HG03175 (cell line): ENCODE data around the gene KCNJ16.
"Not testable (repeated sequence)": the region's sequence is repeated elsewhere in the genome, so short reads cannot be mapped to it uniquely, and the experiment has no call there.

ENCODE experiments used
- ATAC-seq: cut with Tn5 transposase; IDR thresholded peaks from one replicate; pipeline ENCODE4 v1.9.1; 2021; ENCODE audit warnings: mild to moderate bottlenecking, moderate library complexity; ENCODE audit not compliant: unreplicated experiment

Gene KCNJ16

DNA sequence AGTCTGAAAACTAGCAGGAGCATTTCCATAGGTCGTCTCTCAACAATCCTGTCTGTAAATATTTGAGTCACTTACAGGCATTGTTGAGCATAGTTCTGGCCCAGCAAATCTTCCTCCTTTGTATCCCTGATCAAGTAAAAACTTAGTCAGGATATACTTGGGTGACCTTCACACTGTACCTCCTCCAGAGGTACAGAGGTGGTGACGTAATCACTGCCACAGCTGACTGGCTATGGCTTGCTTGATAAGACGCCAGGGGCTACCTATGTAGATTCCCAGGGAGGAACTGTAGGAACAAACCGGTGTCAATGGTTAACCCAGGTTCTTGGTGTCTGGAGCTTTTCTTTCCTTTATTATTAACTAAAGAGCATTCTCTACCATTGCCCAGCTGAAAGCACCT lies at the start of gene KCNJ16:
Gene KCNJ16, plus strand, starts transcription at position 270 of the 400 bp plus-strand sequence. CDS start 56,863 bp downstream, outside the sequence.
- no peak for ATAC-seq

GRCh38 chr17:70028397-70028796 lies 46.6 kb upstream of the KCNJ16 start:
- ATAC-seq = no peak

- ATAC-seq = no peak
These were observed 45.9 kb upstream of the KCNJ16 start for GRCh38 chr17:70028978-70029767.

- no peak for ATAC-seq
These were observed 44.7 kb upstream of the KCNJ16 start for GRCh38 chr17:70030371-70030770.

GRCh38 chr17:70031341-70031740 lies 43.7 kb upstream of the KCNJ16 start:
- ATAC-seq = no peak

- ATAC-seq = no peak
These were observed 41.9 kb upstream of the KCNJ16 start for GRCh38 chr17:70033165-70033564.

DNA sequence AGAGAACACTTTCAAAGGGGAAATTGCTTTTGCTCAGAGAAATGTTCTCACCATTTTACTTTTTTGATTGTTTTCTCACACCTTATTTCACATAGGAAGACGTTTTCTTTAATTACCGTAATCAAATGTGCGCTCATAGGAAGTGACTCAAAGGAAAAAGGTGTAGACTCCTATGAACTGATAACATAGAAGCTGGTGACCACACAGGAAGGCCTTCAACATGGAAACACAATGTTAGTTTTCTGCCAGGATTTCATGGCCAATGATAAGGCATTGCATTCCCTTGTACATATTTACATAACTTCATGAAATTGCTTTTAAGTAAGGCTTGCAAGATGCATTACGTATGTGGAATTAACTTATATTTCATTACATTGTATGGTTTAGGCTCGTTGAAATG lies 40.9 kb upstream of the KCNJ16 start:
- ATAC-seq = no peak

- no peak for ATAC-seq
These were observed 37.5 kb upstream of the KCNJ16 start for GRCh38 chr17:70037498-70037897.

DNA sequence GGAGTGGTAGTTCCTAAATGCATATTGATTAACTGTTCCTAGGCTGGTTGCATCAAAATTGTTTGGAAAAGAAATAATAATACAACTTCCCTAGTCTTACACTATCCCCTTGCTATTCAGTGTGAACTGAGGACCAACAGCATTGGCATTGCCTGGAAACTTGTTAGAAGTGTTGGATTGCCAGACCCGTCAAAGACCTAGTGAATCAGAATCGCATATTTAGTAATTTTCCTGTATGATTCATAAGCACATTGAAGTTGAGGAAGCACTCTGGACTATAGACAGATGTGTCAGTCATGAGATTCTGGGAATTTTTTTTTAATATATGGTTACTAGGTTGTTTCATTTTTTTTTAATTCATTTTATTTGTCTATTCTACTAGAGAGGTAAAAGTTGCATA lies 34.7 kb upstream of the KCNJ16 start:
- ATAC-seq = no peak

DNA sequence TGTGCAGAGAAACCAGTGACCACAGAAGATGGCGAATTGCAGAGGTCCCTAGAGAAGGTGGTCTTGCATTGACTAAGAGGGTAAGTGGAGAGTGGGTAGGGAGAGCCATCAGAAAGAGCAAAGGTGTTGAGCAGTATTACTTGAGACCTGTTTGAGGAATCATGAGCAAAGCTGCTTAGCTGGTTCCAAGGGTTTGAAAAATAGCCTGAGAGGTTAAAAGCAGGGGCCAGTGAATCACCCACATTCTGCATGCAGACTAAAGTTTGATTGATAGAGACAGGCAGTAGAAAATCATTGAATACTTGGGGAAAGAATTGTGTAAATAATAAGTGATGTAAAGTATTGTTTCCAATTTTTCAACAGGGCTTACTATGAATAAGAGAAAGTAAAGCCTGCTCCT lies 34.0 kb upstream of the KCNJ16 start:
- no peak for ATAC-seq

GRCh38 chr17:70041540-70041939 lies 33.5 kb upstream of the KCNJ16 start:
- ATAC-seq = no peak

- ATAC-seq = not testable (repeated sequence)
These were observed 29.2 kb upstream of the KCNJ16 start for GRCh38 chr17:70045780-70046179.

DNA sequence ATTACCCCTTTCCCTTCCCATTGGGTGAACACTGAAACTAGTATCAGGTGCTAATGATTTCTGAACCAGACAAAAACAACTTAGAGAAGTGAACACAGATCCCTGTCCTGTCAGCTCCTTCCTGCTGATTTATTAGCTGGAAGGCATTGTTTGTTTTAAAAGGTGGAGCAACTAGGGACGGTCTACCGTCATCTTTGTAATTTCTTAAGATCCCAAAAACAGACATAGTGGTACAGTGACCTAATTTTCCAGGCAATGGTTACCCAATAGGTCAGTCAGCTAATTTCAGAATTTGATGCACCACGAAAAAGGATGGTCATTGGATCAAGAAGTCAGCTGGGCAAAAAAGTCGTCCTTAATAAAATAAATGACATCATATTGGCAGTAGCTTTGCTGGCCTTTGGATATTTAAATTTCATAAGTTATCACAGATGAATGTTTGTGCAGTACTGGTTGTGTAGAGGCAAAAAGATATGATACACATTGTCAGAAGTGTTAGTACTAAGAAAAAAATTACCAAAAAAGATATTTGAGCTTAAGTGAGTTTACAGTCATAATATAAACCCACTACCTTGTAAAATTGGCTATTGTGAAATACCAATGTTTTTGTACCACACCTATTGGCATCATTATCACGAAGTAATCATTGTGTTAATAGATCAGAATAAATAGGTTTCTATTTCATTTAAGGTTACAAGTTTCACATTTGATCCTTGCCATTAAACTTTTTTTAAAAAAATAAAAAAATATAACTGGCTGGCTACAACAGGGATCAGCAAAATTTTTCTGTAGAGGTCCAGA lies 27.2 kb upstream of the KCNJ16 start:
- no peak for ATAC-seq

- ATAC-seq = no peak
These were observed 25.0 kb upstream of the KCNJ16 start for GRCh38 chr17:70049801-70050591.

- no peak for ATAC-seq
These were observed 24.1 kb upstream of the KCNJ16 start for GRCh38 chr17:70050931-70051330.

GRCh38 chr17:70053241-70054234 lies 21.5 kb upstream of the KCNJ16 start:
- no peak for ATAC-seq

DNA sequence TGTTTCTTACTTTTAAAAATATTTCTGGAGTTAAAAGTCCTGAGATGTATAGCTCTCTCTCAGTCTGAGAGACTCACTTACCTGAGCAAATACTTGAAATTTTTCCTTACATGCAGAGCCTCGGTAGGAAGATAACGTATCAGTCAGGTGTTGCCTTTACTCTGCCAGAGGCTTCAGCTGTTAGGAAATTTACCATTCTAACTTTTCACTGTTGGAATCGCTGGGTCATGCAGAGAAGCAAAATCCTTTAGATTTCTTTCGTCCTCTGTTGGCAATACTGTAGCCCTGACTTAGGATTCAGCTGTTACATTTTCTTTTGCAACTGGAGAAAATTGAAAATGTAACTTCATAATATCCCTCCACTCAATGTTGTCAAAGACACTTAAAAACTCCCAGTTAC lies 20.0 kb upstream of the KCNJ16 start:
- no peak for ATAC-seq

DNA sequence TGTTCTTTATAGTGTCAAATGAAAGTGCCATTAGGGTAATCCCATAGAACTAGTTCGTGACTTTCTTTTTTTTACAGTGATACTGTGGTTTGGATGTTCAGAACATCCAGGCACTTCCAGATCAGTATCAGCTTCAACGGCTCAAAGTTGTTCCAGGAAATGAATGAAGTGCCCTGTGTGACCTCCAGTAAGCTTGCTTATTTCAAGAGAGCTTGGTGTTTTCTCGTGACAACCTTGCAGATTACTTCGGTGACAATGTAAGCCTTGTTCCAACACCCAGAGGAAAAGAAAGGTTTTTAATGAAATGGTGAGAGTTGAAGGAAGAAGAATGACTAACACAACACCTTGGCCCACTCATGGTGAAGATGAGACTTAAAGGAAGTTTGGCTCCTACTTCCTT lies 16.0 kb upstream of the KCNJ16 start:
- no peak for ATAC-seq

DNA sequence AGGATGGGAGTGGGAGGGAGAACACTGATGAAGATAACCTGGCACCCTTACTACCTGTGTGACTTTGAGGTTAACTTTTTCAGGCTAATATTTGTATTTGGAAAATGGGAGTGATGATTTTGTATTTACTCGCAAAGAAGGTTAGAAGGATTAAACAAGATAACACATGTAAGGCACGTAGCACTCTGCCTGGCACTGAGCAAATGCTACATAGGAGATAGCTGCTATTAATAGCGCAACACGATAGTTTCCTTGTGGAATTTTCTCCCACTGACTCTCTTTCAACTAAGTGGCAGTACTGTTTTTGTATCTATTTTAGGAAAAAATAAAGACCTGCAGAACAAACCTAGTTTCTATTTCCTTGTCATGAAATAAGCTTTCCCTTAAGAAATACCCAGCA lies 15.4 kb upstream of the KCNJ16 start:
- ATAC-seq = no peak

DNA sequence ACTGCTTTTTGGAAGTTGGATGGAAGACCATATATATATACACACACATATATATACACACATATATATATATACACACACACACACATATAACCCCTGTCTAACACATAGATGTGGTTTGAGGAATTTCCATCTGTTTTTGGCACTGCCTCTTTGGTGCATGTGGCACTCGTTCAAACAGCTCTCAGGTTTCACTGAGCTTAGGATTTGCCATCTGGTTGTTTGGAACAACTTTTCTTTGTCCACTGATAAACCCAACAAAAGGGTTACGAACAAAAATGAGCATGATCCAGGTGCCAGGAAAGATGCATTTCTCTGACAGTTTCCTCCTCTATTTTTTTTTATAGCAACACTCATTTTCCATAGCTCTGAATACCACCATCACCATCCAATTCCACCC lies 14.6 kb upstream of the KCNJ16 start:
- ATAC-seq = no peak
